ENCODE measurements around the gene ALDH3B2.
"Not testable (repeated sequence)": the region's sequence is repeated elsewhere in the genome, so short reads cannot be mapped to it uniquely, and the experiment has no call there.

Gene ALDH3B2

DNA sequence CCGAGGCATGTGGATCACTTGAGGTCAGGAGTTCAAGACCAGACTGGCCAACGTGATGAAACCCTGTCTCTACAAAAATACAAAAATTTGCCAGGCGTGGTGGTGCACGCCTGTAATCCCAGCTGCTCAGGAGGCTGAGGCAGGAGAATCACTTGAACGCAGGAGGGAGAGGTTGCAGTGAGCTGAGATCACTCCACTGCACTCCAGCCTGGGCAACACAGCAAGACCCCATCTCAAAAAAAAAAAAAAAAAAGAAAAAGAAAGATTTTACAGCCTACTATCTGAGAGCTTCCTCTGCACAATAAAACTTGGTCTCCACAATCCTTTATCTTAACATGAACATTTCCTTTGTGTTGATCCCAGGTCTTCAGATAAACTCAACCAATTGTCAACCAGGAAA lies 13.7 kb downstream of the ALDH3B2 start:
- DNase-seq, result not testable (repeated sequence)

DNA sequence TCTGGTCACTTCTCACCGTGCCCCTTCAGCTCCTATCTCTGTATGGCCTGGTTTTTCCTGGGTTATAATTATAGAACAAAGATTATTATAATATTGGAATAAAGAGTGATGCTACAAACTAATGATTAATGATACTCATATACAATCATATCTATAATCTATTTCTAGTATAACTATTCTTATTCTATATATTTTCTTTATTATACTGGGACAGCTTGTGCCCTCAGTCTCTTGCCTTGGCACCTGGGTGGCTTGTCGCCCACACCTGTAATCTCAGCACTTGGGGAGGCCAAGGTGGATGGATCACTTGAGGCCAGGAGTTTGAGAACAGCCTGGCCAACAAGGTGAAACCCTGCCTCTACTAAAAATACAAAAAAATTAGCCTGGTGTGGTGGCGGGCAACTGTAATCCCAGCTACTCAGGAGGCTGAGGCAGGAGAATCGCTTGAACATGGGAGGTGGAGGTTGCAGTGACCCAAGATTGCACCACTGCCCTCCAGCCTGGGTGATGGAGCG lies 14.7 kb downstream of the ALDH3B2 start:
- DNase-seq, result not testable (repeated sequence)

DNA sequence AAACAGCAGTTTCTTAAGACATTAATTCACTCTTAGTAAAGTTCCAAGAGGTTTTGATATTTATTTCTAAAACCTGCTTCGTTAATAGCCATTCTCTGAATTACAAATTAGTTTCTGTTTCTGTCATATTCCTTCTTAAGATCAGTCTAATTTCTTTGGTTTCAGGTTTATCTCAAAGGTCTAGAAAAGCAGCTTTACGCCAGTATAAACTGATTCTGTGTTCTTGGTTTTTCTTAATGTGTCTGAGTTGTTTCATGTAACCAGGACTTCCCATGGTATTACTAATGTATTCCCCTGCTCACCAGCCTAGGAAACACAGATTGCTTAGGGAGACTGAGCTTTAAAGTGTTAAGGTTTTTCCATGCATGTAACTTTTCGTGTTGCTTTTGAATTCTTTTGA lies 17.1 kb downstream of the ALDH3B2 start:
- DNase-seq, result no peak

DNA sequence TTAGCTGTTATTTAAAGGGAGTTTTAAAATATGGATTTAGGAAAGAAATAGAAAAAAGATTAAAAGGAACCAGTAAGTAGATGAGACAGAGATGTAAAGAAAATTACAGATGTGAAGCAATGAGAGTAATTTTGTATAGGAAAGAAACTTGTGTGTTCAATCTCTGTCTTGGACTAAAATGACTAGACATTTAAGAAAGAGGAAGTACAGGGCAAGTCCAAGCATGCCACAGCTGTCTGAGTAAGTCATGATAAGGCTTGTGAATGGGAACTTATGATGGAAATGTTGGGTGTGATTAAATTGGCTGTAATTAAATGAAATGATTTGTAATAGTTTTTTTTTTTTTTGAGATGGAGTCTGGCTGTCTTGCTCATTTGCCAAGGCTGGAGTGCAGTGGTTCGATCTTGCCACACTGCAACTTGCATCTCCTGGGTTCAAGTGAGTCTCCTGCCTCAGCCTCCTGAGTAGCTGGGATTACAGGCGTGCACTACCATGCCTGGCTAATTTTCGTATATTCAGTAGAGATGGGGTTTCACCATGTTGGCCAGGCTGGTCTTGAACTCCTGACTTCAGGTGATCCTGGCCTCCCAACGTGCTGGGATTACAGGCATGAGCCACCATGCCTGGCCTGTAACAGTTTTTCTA lies 18.0 kb downstream of the ALDH3B2 start:
- no peak for DNase-seq

DNA sequence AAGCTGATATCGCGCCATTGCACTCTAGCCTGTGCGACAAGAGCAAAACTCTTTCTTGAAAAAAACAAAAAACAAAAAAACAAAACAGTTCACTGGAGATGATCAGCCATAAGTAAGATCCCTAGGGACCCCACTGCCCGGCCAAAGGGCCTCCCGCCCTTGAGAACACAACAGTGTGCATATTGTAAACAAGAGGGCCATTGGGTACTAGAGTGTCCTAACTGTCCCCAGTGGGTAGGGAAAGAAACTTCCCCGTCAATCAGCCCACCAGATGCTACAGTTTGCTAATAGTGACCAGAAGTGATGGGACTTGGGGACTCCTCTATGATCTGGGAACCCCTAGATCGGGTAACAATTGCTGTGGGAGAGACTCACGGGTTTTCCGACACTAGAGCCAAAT lies 20.2 kb downstream of the ALDH3B2 start:
- DNase-seq, result no peak

DNA sequence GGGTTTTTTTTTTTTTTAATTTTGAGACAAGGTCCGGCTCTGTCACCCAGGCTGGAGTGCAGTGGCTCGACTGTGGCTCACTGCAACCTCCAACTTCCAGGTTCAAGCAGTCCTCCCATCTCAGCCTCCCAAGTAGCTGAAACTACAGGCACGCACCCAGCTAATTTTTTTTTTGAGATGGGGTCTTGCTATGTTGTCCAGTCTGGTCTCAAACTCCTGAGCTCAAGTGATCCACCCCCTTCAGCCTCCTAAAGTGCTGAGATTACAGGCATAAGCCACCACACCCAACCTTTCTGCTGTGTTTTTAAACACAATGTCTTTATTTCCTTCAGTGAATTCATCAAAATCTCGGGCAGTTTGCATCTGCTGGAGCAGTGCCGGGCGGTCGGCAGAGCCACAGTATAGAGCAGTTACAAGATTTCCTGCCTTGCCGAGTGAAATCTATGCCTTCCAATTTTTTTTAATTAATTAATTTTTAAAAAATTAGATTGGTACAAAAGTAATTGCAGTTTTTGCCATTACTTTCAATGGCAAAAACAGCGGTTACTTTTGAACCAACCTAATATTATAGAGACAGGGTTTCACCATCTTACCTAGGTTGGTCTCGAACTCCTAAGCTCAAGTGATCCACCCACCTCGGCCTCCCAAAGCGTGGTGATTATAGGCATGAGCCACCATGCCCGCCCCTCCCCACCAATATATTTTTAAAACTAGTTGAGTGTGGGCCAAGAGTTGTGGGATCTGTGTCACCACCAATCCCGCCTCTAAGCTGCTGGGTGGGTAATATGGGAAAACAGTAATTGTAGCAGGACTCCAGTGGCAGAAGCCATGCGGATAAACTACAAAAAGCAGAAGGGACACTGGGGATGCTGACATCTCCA lies 21.2 kb downstream of the ALDH3B2 start:
- DNase-seq, result no peak

DNA sequence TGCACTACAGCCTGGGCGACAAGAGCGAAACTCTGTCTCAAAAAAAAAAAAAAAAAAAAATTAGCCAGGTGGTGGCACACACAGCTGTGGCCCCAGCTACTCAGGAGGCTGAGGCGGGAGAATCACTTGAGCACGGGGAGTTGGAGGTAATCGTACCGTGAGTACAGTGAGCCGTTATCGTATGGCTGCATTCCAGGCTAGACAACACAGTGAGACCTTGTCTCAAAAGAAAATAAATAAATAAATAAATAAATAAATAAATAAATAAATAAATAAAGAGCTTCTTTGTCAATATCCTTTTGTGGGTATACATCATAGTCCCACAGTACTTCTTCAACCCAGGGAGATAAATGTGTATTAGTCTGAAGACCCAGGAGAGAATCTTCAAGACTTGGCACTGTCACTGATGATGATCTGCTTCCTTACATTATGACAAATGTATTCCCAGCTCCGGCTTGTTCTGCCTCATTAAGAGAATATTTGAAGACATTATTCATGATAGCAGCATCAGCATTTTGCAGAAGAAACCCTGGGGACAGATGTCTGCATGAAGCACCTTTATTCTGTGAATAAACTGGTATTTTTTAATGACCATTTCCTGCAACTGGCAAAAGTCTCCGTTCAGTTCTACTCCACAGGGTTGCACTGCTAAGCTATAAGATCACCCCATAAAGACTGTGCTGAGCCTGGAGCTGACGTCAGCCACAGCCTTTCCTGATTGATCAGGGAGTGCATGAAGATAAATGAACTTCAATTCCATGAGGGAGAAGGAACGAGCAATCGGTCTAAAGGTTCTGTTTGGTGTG lies 22.2 kb downstream of the ALDH3B2 start:
- DNase-seq, result no peak

DNA sequence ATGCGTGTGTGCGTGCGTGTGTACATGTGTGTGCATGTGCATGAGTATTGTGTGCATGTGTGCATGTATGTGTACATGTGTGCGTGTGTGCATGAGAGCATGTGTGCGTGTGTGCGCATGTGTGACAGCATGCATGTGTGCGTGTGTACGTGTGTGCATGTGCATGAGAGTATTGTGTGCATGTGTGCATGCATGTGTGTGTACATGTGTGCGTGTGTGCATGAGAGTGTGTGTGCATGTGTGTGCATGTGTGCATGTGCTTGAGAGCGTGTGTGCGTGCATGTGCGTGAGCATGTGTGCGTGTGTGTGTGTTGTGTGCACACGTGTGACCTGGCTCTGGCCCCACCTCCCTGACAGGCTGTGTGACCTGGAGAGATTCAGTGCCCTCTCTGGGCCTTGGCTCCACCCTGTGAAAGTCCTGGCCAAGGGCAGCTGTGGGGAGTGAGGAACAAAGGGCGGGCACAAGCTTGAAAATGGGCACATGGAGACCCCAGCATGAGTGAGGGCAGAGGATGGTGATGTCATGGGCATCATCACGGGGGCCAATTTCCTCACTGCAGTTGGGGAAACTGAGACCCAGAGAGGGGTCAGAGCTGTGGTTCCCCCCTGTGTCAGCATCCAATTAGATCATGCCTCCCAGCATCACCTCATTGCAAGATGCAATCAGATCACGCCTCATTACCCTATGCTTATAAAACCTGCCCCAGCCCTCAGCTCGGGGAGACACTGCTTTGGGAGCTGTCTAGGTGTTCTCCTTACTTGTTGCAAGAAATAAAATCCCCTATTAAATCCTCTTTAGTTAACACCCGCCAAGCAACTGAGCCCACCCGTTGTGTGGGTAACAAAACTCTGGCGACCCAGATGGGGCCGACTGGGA lies 24.6 kb downstream of the ALDH3B2 start:
- no peak for DNase-seq

DNA sequence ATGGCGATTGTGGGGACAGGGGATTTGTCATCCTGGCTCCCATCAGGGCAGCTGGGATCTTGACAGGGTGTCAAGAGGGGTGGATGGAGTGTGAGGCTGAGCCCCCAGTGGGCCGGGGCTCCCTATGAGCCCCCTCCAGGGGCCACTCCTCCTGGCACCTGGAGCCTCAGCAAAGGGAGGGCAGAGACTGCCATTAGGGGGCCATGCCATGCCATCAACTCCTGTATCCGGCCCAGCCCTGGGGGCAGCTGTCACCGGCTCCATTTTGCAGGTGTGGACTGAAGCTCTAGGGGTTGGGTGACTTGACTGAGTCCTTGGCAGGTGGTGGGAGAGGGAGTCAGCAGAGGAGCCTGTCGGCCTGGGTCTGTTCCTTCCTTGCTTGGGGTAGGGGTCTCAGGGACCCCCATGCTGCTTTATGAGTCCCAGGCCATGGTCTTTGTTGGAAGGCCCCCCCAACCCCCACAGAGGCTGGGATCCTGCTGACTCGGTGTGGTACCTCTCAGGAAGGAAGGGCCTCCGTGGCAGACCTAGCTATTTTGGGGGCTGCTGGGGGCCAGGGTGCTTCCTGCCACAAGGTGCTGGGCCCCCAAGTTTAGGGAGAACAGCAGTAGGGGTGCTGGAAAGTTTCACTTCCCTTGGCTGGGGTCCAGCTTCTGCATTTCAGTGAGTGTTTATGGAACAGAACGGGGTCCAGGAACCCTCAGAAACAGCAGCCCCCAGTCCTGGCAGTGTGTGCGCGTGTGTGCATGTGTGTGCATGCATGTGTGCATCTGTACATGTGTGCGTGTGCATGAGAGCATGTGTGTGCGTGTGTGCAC lies 25.4 kb downstream of the ALDH3B2 start:
- DNase-seq, result peak; percentile 36

DNA sequence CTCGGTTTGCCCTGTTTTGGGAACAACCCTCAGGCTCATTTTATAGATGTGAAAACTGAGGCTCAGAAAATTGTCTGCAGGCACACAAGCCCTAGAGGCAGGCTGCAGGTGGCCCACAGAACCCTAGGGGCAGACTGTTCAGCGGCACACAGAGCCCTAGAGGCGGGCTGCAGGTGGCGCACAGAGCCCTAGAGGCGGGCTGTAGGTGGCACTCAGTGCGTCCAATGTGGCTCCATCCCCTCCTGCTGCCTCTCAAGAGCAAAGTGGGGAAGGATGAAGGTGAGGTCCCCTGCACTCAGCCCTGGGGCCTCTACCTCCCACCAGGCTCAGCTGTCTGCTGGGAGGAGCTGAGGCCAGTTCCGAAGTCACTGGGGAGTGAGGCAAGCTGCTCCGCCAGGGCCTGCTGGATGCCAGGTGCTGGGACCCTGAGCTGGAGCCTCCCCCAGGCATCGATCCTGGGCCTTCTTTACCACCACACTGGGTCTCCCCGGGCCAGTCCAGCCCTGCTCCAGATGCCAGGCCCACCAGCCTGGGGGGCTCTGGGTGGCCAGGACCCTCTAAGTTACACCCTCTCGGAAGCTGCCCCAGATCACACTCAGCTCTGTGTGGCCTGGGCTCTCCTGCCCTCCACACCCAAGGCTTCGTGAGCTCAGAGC lies 26.2 kb downstream of the ALDH3B2 start:
- no peak for DNase-seq

DNA sequence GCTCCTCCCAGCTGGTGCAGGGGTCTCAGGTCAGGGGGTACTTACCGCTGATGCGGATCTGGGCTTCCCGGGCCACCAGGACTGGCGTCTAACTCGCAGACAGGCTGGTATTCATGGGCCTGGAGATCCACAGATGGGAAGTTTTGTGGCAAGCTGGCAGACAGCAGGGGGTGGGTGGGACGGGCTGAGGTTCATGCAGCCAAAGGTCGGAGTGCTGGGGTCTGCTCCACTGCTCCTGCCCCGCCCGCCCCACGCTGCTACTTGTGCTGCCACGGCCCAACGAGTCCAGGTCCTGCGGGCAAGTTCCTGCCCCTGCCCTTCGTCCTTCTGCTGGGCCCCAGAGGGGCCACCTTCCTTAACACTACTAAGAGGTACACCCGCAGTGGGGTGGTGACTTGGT lies 27.0 kb downstream of the ALDH3B2 start:
- DNase-seq, result no peak

DNA sequence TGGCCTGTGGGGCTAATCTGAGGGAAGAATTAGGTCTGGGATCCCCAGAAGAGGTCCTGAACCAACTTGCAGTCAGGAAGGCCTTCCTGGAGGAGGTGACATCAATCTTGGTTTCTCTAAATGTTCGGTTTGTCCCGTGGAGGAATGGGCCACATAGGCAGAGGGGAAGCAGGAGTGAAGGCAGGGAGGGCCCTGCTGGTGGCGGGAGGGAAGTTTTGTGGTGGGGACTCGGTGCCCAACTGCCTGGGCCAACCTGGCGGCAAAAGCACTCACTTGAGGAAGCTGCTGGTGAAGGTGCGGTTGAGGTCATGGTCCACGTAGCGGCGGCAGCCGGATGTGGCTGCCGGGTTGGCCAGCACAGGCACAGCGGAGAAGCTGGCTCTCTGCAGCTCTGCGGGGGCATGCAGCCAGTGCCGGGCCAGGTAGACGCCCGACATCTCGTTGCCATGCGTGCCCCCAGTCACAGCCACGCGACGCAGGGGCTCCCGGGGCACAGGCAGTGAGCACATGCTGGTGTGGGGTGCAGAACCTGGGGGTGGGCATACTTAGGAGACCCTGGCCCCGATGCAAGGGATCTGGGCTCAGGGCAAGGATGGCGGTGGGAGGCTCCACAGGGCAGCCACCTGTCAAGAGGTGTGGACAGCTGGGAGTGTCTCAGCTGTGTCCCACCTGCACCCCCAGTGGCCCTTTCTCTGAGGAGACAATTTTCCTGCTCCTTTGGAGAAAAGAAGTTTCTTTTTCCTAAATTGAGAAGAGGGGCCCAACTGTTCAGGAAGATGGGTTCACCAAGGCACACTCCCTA lies 27.7 kb downstream of the ALDH3B2 start:
- DNase-seq, result no peak

DNA sequence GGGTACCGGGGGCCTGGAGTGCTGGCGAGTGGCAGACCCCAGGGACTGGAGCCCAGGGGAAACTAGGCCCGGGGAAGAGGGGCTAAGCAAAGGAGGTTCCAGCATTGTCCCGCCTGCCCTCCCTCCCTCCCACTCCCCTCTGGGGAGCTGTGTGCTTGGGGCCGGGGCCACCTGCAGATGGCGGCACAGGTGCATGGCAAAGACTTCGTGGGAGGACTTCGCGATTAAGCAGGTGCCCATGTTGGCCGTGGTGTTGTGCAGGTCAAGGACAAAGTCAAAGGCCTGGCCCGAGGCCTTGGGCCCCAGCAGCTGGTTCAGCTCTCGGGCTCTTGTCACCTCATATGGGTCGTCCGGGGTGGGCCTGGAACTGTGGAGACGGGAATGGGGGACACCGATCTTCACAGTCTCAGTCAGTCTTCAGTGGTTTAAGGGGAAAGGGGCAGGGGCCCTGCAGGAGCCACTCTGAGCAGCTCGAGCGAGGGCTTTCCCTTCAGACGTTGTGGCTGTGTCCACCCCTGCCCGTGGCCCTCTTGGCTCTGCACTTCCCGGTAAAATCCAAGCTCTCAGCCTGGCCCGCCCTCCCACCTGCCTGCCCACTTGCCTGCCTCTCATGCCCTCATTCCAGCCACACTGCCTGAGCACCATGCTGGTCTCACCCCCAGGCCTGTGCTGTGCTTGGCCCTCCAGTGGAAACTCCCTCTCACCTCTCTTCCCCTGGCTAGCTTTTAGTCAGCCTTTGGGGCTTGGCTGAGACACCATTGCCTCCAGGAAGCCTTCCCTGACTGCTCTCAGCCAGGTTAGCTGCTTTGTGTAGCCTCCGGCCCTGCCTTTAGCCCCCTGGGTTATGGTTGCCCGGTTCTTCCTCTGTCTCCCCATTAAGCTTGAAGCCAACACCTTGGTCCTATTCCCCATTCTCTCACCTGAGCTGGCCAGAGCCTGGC lies 28.6 kb downstream of the ALDH3B2 start:
- DNase-seq, result no peak

DNA sequence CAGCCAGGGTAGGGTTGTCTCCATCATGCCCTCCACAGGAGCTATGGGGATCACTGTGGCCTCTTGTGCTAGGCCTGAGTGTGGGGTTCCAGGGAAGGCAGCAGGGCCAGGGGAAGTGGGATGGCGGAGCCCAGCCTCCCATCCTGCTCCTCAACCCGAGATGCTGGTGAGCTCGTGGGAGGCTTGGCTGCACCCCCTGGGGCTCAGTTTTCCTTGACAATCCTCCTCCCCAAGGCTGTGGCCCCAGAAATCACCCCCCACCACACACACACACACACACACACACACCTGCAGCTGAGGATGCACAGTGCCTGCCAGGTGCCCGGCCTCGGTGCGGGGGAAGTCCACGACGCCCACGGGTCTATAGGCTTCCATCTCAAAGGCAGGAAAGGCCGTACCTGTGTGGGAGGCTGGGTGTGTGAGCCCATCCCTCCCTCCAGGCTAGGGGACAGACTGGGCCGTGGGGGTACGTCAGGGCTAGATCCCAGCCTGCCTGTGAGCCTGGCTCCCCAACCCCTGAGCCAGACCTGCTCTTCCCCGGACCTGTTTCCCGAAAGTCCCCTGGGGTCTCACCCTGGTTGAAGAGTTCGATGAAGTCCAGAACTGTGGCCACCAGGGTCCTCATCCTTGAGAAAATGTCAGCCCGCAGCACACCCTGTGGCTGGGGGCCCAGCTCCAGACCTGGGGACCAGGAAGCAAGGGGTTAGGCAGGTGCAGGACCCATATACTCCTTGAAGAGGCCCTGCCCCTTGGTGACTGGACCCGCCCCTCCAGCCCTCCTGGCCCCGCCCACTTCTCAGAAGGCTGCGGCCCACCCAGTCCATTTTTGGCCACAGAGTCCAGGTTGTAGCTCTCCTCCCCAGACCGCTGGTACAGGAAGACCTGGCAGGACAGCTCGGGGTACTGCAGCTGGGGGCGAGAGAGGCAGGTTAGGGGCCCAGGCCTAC lies 29.7 kb downstream of the ALDH3B2 start:
- DNase-seq, result no peak

DNA sequence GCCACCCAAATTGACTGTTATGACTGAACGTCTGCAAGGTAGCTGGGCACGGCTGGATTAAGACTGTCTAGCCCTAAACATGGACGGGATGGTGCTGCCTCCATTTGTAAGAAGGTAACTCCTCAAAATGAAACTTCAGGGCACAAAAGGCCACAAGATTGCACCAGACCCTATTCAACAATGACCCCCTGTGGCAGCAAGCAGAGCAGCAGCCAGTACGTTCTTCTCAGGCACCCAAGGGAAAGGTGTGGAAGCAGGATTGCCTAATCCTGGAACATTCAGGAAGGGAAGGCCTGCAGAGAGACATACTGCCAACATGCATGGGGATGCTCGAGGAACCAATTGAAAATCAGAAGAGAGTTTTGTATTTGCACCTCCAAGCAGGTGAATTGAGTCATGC lies 30.4 kb downstream of the ALDH3B2 start:
- no peak for DNase-seq

DNA sequence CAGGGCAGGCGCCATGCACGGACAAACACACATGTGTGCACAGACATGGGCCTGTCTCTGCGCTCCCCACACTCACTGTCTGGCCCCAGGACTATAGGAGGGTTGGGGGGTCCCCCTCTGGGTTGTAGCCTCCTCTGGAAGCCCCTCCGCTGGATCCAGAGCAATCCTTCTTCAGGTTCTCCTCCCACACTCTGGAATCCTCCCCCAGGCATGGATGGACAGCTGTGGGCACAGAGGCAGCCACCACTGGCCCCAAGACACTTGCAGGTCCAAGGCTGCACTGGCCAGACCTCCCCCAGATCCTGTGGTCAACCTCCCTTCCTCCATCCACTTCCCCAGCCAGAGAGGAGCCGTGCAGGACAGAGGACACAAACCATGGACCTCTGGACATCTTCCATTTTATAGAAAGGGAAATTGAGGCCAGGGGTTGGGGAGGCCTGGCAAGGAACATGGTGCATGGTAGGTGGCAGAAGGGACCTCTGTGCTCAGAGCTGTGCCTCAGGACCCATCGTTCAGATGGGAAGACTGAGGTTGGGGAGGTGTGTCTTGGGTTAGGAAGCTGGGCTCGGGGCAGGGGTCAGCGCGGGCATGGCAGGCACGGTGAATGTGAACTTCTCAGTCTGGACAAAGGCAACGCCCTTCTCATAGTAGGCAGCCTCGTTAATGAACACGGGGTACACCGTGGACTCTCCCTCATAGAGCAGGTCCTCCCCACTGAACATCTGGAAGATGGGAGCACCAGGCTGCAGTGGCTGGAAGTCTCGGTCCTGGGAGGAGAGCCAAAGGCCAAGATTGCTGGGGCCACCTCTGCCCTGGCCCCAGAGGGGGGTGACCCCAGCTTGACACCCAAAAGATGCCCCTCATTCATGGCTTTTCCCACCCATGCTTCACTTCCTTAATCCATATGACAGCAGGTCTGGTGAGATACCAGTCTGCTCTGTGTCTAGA lies 32.0 kb downstream of the ALDH3B2 start:
- no peak for DNase-seq
